ENCODE measurements around the gene SPPL2B.
A peak's percentile ranks its signal among the peaks of the same experiment; 100 is the strongest.
"Not testable (repeated sequence)": the region's sequence is repeated elsewhere in the genome, so short reads cannot be mapped to it uniquely, and the experiment has no call there.

SPPL2B gene

GRCh38 chr19:2389594-2389993 lies 61.1 kb downstream of the SPPL2B start:
- H3K9me3 ChIP-seq = peaks cover 5% of the 10 kb centered on the region
- DNase-seq = no peak
- H3K4me1 ChIP-seq = peaks cover 8% of the 10 kb centered on the region; the same call in 1 of the 2 replicates
- H3K4me3 ChIP-seq (ENCODE audit: low read depth, low read length) = no peak overlapping the region
- TF ChIP-seq, protein P1, sequence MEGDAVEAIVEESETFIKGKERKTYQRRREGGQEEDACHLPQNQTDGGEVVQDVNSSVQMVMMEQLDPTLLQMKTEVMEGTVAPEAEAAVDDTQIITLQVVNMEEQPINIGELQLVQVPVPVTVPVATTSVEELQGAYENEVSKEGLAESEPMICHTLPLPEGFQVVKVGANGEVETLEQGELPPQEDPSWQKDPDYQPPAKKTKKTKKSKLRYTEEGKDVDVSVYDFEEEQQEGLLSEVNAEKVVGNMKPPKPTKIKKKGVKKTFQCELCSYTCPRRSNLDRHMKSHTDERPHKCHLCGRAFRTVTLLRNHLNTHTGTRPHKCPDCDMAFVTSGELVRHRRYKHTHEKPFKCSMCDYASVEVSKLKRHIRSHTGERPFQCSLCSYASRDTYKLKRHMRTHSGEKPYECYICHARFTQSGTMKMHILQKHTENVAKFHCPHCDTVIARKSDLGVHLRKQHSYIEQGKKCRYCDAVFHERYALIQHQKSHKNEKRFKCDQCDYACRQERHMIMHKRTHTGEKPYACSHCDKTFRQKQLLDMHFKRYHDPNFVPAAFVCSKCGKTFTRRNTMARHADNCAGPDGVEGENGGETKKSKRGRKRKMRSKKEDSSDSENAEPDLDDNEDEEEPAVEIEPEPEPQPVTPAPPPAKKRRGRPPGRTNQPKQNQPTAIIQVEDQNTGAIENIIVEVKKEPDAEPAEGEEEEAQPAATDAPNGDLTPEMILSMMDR (IDR thresholded peaks at IDR 0.05; ENCODE audit: low read depth, low read length) = no peak
- H3K36me3 ChIP-seq = no peaks in the 10 kb centered on the region
- H3K27me3 ChIP-seq = no peaks in the 10 kb centered on the region

DNA sequence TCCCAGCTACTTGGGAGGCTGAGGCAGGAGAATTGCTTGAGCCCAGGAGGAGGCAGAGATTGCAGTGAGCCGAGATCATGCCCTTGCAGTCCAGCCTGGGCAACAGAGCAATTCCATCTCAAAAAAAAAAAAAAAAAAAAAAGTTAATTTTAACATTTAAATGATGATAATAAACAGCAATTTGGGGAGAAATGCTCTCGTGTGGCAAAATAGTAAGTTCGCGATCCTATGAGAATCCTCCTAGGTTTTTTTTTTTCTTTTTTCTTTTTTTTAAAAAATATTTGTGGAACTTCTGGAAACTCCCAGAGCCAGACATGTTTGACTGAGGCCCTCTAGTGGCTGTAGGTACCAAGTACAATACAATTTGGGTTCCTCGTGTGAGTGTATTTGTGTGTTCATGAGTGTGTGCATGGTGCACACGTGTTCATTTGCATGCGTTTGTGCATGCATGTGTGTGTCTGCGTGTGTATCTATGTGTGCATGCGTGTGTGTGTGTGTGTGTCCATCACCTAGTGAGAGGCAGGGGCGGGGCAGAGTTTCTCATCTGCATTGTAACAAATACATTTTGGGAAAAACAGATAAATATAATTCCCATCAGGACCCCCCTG lies 62.7 kb downstream of the SPPL2B start:
- Histone ChIP-seq H3K27me3 (no peaks in the 10 kb centered on the region), H3K9me3 (no peaks in the 10 kb centered on the region), H3K4me1 (peaks cover 3% of the 10 kb centered on the region; the same call in 1 of the 2 replicates), H3K4me3 (ENCODE audit: low read depth, low read length) (no peak overlapping the region), H3K36me3 (no peaks in the 10 kb centered on the region)
- DNase-seq = no peak
- TF ChIP-seq, protein P1 (IDR thresholded peaks at IDR 0.05; ENCODE audit: low read depth, low read length) = peak; percentile 91

DNA sequence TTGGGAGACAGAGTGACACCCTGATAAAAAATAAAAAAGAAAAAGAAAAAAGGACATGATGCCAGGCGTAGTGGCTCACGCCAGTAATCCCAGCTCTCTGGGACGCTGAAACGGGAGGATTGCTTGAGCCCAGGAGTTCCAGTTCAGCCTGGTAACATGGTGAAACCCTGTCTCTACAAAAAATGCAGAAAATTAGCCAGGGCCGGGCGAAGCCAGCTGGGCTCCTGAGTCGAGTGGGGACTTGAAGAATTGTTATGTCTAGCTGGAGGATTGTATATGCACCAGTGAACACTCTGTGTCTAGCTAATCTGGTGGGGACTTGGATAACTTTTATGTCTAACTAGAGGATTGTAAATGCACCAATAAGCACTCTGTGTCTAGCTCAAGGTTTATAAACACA lies 63.9 kb downstream of the SPPL2B start:
- H3K27me3 ChIP-seq = no peaks in the 10 kb centered on the region
- TF ChIP-seq, protein P1 (IDR thresholded peaks at IDR 0.05; ENCODE audit: low read depth, low read length) = no peak
- no peaks in the 10 kb centered on the region for H3K9me3 ChIP-seq
- H3K4me1 ChIP-seq = peaks cover 3% of the 10 kb centered on the region; the same call in 1 of the 2 replicates
- H3K36me3 ChIP-seq = no peaks in the 10 kb centered on the region
- no peak for DNase-seq
- no peak overlapping the region for H3K4me3 ChIP-seq (ENCODE audit: low read depth, low read length)

GRCh38 chr19:2392899-2393298 lies 64.4 kb downstream of the SPPL2B start:
- not testable (repeated sequence) for H3K27me3 ChIP-seq

DNA sequence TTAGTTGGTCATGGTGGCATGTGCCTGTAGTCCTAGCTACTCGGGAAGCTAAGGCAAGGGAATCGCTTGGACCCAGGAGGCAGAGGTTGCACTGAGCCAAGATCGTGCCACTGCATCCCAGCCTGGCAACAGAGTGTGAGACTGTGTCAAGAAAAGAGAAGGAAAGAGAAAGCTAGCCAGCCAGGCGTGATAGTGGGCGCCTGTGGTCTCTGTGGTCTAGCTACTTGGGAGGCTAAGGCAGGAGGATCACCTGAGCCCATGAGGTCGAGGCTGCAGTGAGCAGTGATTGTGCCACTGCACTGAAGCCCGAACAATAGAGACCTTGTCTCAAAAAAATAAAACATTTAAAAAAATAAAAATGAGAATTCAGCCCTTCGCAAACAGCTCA lies 65.6 kb downstream of the SPPL2B start:
- peaks cover 3% of the 10 kb centered on the region; the same call in 1 of the 2 replicates for H3K4me1 ChIP-seq
- no peak overlapping the region for H3K4me3 ChIP-seq (ENCODE audit: low read depth, low read length)
- H3K36me3 ChIP-seq = no peaks in the 10 kb centered on the region
- no peaks in the 10 kb centered on the region for H3K9me3 ChIP-seq
- no peak for DNase-seq
- no peaks in the 10 kb centered on the region for H3K27me3 ChIP-seq
- TF ChIP-seq, protein P1 (IDR thresholded peaks at IDR 0.05; ENCODE audit: low read depth, low read length) = no peak

More at GRCh38 chr19:2392899-2393298, 64.4 kb downstream of the SPPL2B start:
- not testable (repeated sequence) for H3K4me1 ChIP-seq; H3K9me3 ChIP-seq; H3K36me3 ChIP-seq; H3K4me3 ChIP-seq (ENCODE audit: low read depth, low read length); DNase-seq

- H3K4me3 ChIP-seq (ENCODE audit: low read depth, low read length) = no peak overlapping the region
- DNase-seq = no peak
These were observed 66.2 kb downstream of the SPPL2B start for GRCh38 chr19:2394442-2395292.

GRCh38 chr19:2395293-2395829 lies 66.9 kb downstream of the SPPL2B start:
- not testable (repeated sequence) for H3K4me1 ChIP-seq; H3K9me3 ChIP-seq; H3K27me3 ChIP-seq; DNase-seq; H3K36me3 ChIP-seq; H3K4me3 ChIP-seq (ENCODE audit: low read depth, low read length)

More at GRCh38 chr19:2394442-2395292, 66.2 kb downstream of the SPPL2B start:
- TF ChIP-seq, protein P1 (IDR thresholded peaks at IDR 0.05; ENCODE audit: low read depth, low read length) = no peak
- H3K27me3 ChIP-seq = no peaks in the 10 kb centered on the region
- no peaks in the 10 kb centered on the region for H3K36me3 ChIP-seq
- no peaks in the 10 kb centered on the region for H3K9me3 ChIP-seq
- H3K4me1 ChIP-seq = peaks cover 3% of the 10 kb centered on the region; the same call in 1 of the 2 replicates

GRCh38 chr19:2397173-2397572 lies 68.7 kb downstream of the SPPL2B start:
- not testable (repeated sequence) for H3K36me3 ChIP-seq; H3K9me3 ChIP-seq; H3K4me1 ChIP-seq; H3K27me3 ChIP-seq; H3K4me3 ChIP-seq (ENCODE audit: low read depth, low read length); DNase-seq
